Keratinocyte (primary cell): Measurements from ENCODE around the gene EPOP.

Experiments
- EZH2 ChIP-seq: IDR thresholded peaks from one replicate; pipeline ENCODE4 v1.6.1; 2012; ENCODE audit warnings: inconsistent platforms, mild to moderate bottlenecking, low read length, moderate library complexity
- TF ChIP-seq, protein P1 (sequence below), 3 experiments: IDR thresholded peaks in 1 of 3; conservative IDR thresholded peaks in 1 of 3; optimal IDR thresholded peaks in 1 of 3; 2 replicates in 2 of 3; 3 replicates in 1 of 3; pipeline versions ENCODE3 to v1.5.1; 2011; ENCODE audit warnings: low read length in 3 of 3, mild to moderate bottlenecking in 3 of 3, moderate library complexity in 2 of 3, control low read depth in 1 of 3, inconsistent platforms in 1 of 3; ENCODE audit not compliant: insufficient read depth in 2 of 3; ENCODE audit errors: extremely low read depth in 1 of 3

DNA sequence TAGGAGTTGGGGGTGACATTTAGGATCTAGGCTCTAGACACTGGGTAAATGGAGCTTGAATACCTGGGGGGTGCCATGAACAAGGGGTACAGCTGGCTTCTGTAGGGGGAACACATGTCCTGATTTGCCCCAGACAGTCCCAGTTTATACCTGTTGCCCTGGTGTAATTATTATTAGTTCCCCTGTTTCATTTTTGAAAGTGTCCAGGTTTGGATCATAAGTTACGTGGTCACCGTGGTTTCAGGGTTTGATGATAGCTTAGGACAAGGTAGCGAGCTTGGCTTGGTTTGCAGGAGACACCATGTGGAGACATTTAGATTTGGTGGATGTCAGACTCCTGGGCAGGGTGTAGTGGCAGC is 35.8 kb upstream of the EPOP start:
- TF ChIP-seq, protein P1, sequence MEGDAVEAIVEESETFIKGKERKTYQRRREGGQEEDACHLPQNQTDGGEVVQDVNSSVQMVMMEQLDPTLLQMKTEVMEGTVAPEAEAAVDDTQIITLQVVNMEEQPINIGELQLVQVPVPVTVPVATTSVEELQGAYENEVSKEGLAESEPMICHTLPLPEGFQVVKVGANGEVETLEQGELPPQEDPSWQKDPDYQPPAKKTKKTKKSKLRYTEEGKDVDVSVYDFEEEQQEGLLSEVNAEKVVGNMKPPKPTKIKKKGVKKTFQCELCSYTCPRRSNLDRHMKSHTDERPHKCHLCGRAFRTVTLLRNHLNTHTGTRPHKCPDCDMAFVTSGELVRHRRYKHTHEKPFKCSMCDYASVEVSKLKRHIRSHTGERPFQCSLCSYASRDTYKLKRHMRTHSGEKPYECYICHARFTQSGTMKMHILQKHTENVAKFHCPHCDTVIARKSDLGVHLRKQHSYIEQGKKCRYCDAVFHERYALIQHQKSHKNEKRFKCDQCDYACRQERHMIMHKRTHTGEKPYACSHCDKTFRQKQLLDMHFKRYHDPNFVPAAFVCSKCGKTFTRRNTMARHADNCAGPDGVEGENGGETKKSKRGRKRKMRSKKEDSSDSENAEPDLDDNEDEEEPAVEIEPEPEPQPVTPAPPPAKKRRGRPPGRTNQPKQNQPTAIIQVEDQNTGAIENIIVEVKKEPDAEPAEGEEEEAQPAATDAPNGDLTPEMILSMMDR (optimal IDR thresholded peaks at IDR 0.05 in 1 of 3, IDR thresholded peaks at IDR 0.05 in 1 of 3, conservative IDR thresholded peaks at IDR 0.05 in 1 of 3; ENCODE audit: extremely low read depth in 1 of 3, insufficient read depth in 2 of 3, low read length in 3 of 3) = no peak
- TF ChIP-seq EZH2 = no peak
